IMR-90 (cell line): ENCODE results near the gene HNRNPM. TPM values are rescaled to one million over a fixed set of nuclear protein-coding genes. Genes with fewer than 3 reads are reported as not detected.
A peak's percentile ranks its signal among the peaks of the same experiment; 100 is the strongest.

Experiments
- ATAC-seq: fragments of 200-7000 bp; cut with Tn5 transposase; 2 replicates; pipeline ENCODE4 v1.9.1; 2020; ENCODE audit warnings: low read depth, mild to moderate bottlenecking, moderate library complexity
- BruUV-seq: library from RNA; stranded (reverse); fragments of 400-500 nt; replicated peaks from 2 replicates; lab custom pipeline; 2021; lab: Mats Ljungman, UMichigan
- CTCF ChIA-PET: fragments of 300-600 bp; formaldehyde crosslinking; extraction: SDS; loops from one replicate; lab custom pipeline; 2021; ENCODE audit warnings: antibody characterized with exemption; lab: Yijun Ruan, JAX
- POLR2A ChIA-PET: fragments of 300-600 bp; sonication (Branson Sonifier 250); formaldehyde crosslinking; loops from one replicate; lab custom pipeline; 2022; ENCODE audit warnings: antibody characterized with exemption; ENCODE audit not compliant: unreplicated experiment; lab: Charles Lee
- DNase-seq: peaks from one replicate; pipeline ENCODE4 v3.0.0; 2013
- H2AFZ ChIP-seq: replicated peaks from 2 replicates; pipeline ENCODE3; 2013; ENCODE audit warnings: low read length, mild to moderate bottlenecking; ENCODE audit not compliant: poor library complexity
- H2AK5ac ChIP-seq: 2 replicates; pipeline ENCODE4 v1.6.1; 2013; ENCODE audit warnings: low read depth, low read length, inconsistent platforms
- H2AK9ac ChIP-seq: replicated peaks from 2 replicates; pipeline ENCODE3; 2013; ENCODE audit warnings: mild to moderate bottlenecking, low read depth, low read length, moderate library complexity; ENCODE audit not compliant: poor library complexity
- H2BK120ac ChIP-seq: 2 replicates; pipeline ENCODE4 v1.6.1; 2013; ENCODE audit warnings: low read depth, low read length, inconsistent platforms
- H2BK15ac ChIP-seq: 3 replicates; pipeline ENCODE4 v1.6.1; 2013; ENCODE audit warnings: low read depth, low read length, inconsistent platforms
- H2BK20ac ChIP-seq: 2 replicates; pipeline ENCODE4 v1.6.1; 2013; ENCODE audit warnings: low read depth, mild to moderate bottlenecking, inconsistent platforms, low read length, moderate library complexity
- H2BK5ac ChIP-seq: 2 replicates; pipeline ENCODE4 v1.6.1; 2013; ENCODE audit warnings: mild to moderate bottlenecking, low read depth, low read length, inconsistent platforms; ENCODE audit not compliant: poor library complexity, severe bottlenecking
- H3K14ac ChIP-seq: replicated peaks from 2 replicates; pipeline ENCODE4 v1.6.1; 2013; ENCODE audit warnings: low read depth, low read length, inconsistent platforms
- H3K18ac ChIP-seq: 2 replicates; pipeline ENCODE4 v1.6.1; 2013; ENCODE audit warnings: low read depth, low read length, control low read depth
- H3K23ac ChIP-seq: 2 replicates; pipeline ENCODE4 v1.6.1; 2013; ENCODE audit warnings: low read depth, low read length, inconsistent platforms
- H3K27ac ChIP-seq: 2 replicates; pipeline ENCODE4 v1.5.1; 2013; ENCODE audit warnings: mild to moderate bottlenecking, control low read depth, low read length; ENCODE audit not compliant: insufficient read depth
- H3K27me3 ChIP-seq: 2 replicates; pipeline ENCODE4 v1.6.1; 2013; ENCODE audit warnings: low read length; ENCODE audit not compliant: control insufficient read depth, insufficient read depth
- H3K36me3 ChIP-seq: 2 replicates; pipeline ENCODE4 v1.6.1; 2013; ENCODE audit warnings: low read length, mixed read lengths; ENCODE audit not compliant: control insufficient read depth, insufficient read depth
- H3K4ac ChIP-seq: 2 replicates; pipeline ENCODE4 v1.6.1; 2013; ENCODE audit warnings: low read depth, low read length, inconsistent platforms
- H3K4me1 ChIP-seq: 2 replicates; pipeline ENCODE4 v1.6.1; 2013; ENCODE audit warnings: low read length, mixed read lengths; ENCODE audit not compliant: control insufficient read depth, insufficient read depth
- H3K4me2 ChIP-seq: 2 replicates; pipeline ENCODE4 v1.6.1; 2013; ENCODE audit warnings: low read depth, mild to moderate bottlenecking, control low read depth, low read length, moderate library complexity
- H3K4me3 ChIP-seq: 2 replicates; pipeline ENCODE4 v1.5.1; 2013; ENCODE audit warnings: low read depth, mild to moderate bottlenecking, control low read depth, low read length, moderate library complexity; ENCODE audit not compliant: insufficient read depth
- H3K56ac ChIP-seq: 2 replicates; pipeline ENCODE4 v1.6.1; 2013; ENCODE audit warnings: low read length, inconsistent platforms; ENCODE audit not compliant: insufficient read depth; ENCODE audit errors: extremely low read depth
- H3K79me1 ChIP-seq, 2 experiments: 2 replicates each; pipeline ENCODE4 v1.6.1; 2013; ENCODE audit warnings: low read length in 2 of 2, inconsistent platforms in 1 of 2, low read depth in 1 of 2
- H3K9ac ChIP-seq: 2 replicates; pipeline ENCODE4 v1.6.1; 2013; ENCODE audit warnings: low read depth, low read length, control low read depth
- H3K9me1 ChIP-seq: 2 replicates; pipeline ENCODE4 v1.6.1; 2013; ENCODE audit warnings: low read length, inconsistent platforms; ENCODE audit not compliant: insufficient read depth
- H3K9me3 ChIP-seq: 2 replicates; pipeline ENCODE4 v1.6.1; 2013; ENCODE audit warnings: low read length; ENCODE audit not compliant: control insufficient read depth, insufficient read depth
- H4K20me1 ChIP-seq: 2 replicates; pipeline ENCODE4 v1.6.1; 2013; ENCODE audit warnings: low read length, inconsistent platforms; ENCODE audit not compliant: insufficient read depth
- H4K5ac ChIP-seq: 2 replicates; pipeline ENCODE4 v1.6.1; 2013; ENCODE audit warnings: mild to moderate bottlenecking, low read depth, low read length, control low read depth
- H4K8ac ChIP-seq, 2 experiments: 2 replicates each; pipeline ENCODE4 v1.6.1; 2013; ENCODE audit warnings: low read depth in 2 of 2, low read length in 2 of 2, control low read depth in 1 of 2, inconsistent platforms in 1 of 2
- H4K91ac ChIP-seq: 2 replicates; pipeline ENCODE4 v1.6.1; 2013; ENCODE audit warnings: low read depth, low read length, inconsistent platforms; ENCODE audit not compliant: insufficient read depth
- BHLHE40 ChIP-seq: fragments of 150-350 bp; IDR thresholded peaks from 2 replicates; pipeline ENCODE4 v1.6.1; 2016; ENCODE audit warnings: mild to moderate bottlenecking, low read depth, low read length
- CHD1 ChIP-seq: IDR thresholded peaks from 2 replicates; pipeline ENCODE4 v1.6.1; 2012; ENCODE audit warnings: low read depth, low read length, improper control_type of control experiment
- MAFK ChIP-seq: IDR thresholded peaks from 2 replicates; pipeline ENCODE4 v1.6.1; 2012; ENCODE audit warnings: low read depth, low read length, improper control_type of control experiment
- MXI1 ChIP-seq: IDR thresholded peaks from 2 replicates; pipeline ENCODE4 v1.6.1; 2012; ENCODE audit warnings: low read depth, mild to moderate bottlenecking, low read length, moderate library complexity, borderline replicate concordance
- NFE2L2 ChIP-seq: fragments of 150-350 bp; IDR thresholded peaks from 2 replicates; pipeline ENCODE4 v1.6.1; 2016; ENCODE audit warnings: low read depth, mild to moderate bottlenecking, low read length
- RAD21 ChIP-seq: IDR thresholded peaks from 2 replicates; pipeline ENCODE4 v1.6.1; 2012; ENCODE audit warnings: low read length, improper control_type of control experiment
- RCOR1 ChIP-seq: IDR thresholded peaks from 2 replicates; pipeline ENCODE4 v1.6.1; 2012; ENCODE audit warnings: mild to moderate bottlenecking, low read length, improper control_type of control experiment; ENCODE audit not compliant: insufficient replicate concordance
- RFX5 ChIP-seq: IDR thresholded peaks from 2 replicates; pipeline ENCODE4 v1.8.0; 2012; ENCODE audit warnings: low read depth, mild to moderate bottlenecking, low read length, moderate library complexity
- WGBS, 2 experiments: methylation state at CpG; one replicate each; pipeline versions ENCODE4 v1.1.5 to v1.1.7; 2013; ENCODE audit warnings: missing lambda C conversion rate in 2 of 2; ENCODE audit not compliant: insufficient read length in 1 of 2; ENCODE audit errors: extremely low coverage in 2 of 2; 5-methylcytosine and 5-hydroxymethylcytosine counted together
- dilution Hi-C: fragments of 300-500 bp; cut with HindIII; formaldehyde crosslinking; loops from one replicate; pipeline ENCODE4 v1.14.3; 2018; ENCODE audit warnings: low sequenced_read_pairs; ENCODE audit not compliant: unreplicated experiment
- in situ Hi-C: fragments of 300-500 bp; cut with MboI; formaldehyde crosslinking; loops from 3 replicates; pipeline ENCODE4 v1.14.3; 2019; ENCODE audit warnings: low sequenced_read_pairs, inconsistent platforms, mixed read lengths
- intact Hi-C: fragments of 100-400 bp; cut with micrococcal nuclease; formaldehyde crosslinking; loops from 2 replicates; pipeline ENCODE4 v1.10.0; 2022
- polyA plus RNA-seq, 3 experiments: library from polyadenylated mRNA; depleted of rRNA; stranded (reverse); fragments of >200 nt; gene quantifications; 2 replicates each; pipeline ENCODE4 v1.2.3, GENCODE V29; 2012; ENCODE audit warnings: low replicate concordance in 1 of 3
- total RNA-seq: library from RNA; depleted of rRNA; stranded (reverse); fragments of >200 nt; gene quantifications from 2 replicates; pipeline ENCODE4 v1.2.3, GENCODE V29; 2012
- TF ChIP-seq, protein P1 (sequence below): fragments of 150-350 bp; IDR thresholded peaks from 2 replicates; pipeline ENCODE4 v1.6.1; 2016; ENCODE audit warnings: low read depth, mild to moderate bottlenecking, low read length, moderate library complexity, borderline replicate concordance

HNRNPM gene
- total and polyA plus RNA-seq, 2 of the 4 experiments (the other 2 are of a cell fraction): 75.6 to 197 TPM

DNA sequence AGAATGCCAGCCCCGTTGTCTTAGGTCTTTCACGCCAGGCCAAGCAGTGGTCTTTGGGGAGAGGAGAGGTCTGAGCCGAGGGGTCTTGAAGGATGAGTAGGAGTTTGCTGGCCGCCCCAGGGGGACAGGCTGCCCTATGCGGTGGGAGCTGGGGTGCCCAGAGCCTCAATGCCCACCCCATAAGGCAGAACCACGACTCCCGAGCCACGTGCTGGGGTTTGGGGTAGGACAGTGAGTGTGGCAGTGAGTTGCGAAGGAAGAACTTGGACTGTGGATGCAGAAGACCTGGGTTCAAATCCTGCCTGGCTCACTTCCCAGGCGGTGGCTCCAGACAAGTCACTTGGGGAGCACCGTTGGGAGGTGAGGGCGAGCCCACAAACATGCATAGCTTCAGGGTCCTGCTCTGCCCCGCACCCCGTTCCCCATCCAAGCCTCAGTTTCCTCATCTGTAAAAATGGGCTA, 49.1 kb upstream of the HNRNPM start:
- Histone ChIP-seq H3K9ac (no peak overlapping the region), H3K56ac (no peak overlapping the region), H3K79me1 (peaks cover 49 to 88% of the 10 kb centered on the region in 2 experiments), H4K5ac (no peak overlapping the region), H2AK5ac (peak overlapping the region; percentile 70; the same call in 1 of the 2 replicates), H4K8ac (no peak overlapping the region), H3K27ac (no peak overlapping the region), H2BK15ac (no peak overlapping the region), H2BK5ac (no peak overlapping the region), H4K91ac (peak overlapping the region; percentile 22; the same call in 1 of the 2 replicates), H4K20me1 (peaks cover 89% of the 10 kb centered on the region), H3K4me3 (no peak overlapping the region), H3K23ac (no peak overlapping the region), H2AK9ac (no peak overlapping the region), H3K4me1 (peaks cover 18% of the 10 kb centered on the region), H3K27me3 (no peaks in the 10 kb centered on the region), H3K4me2 (no peak overlapping the region), H2AFZ (peak overlapping the region; percentile 58), H3K9me3 (no peaks in the 10 kb centered on the region), H3K4ac (no peak overlapping the region), H2BK20ac (no peak overlapping the region), H3K9me1 (peaks cover 33% of the 10 kb centered on the region), H3K36me3 (peaks cover 10% of the 10 kb centered on the region; the same call in 1 of the 2 replicates), H3K14ac (no peak overlapping the region), H2BK120ac (no peak overlapping the region), H3K18ac (no peak overlapping the region)
- ChIA-PET POLR2A (no interaction called here), CTCF (interaction anchor here (0.6 kb wide), 1 partner anchor 275 kb away, joined by 4 read pairs; no protein-coding TSS in a partner anchor)
- no TSS peak for BruUV-seq
- dilution Hi-C loops (no loop called here), in situ Hi-C loops (loop anchor here (5.0 kb wide), 1 partner anchor 38 kb away; no protein-coding TSS in a partner anchor), intact Hi-C loops (loop anchor here (1.0 kb wide), 1 partner anchor 41 kb away; no protein-coding TSS in a partner anchor)
- ATAC-seq (no peak), DNase-seq (no peak)
- 98% methylated on average over 6 of the region's 14 CpGs; no CpG with 5 or more reads in 1 of the 2 experiments for WGBS, 2 experiments
- TF ChIP-seq RFX5: no peak
- no peak for TF ChIP-seq MXI1
- no peak for TF ChIP-seq BHLHE40
- TF ChIP-seq, protein P1, sequence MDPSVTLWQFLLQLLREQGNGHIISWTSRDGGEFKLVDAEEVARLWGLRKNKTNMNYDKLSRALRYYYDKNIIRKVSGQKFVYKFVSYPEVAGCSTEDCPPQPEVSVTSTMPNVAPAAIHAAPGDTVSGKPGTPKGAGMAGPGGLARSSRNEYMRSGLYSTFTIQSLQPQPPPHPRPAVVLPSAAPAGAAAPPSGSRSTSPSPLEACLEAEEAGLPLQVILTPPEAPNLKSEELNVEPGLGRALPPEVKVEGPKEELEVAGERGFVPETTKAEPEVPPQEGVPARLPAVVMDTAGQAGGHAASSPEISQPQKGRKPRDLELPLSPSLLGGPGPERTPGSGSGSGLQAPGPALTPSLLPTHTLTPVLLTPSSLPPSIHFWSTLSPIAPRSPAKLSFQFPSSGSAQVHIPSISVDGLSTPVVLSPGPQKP: no peak
- no peak for TF ChIP-seq CHD1
- TF ChIP-seq NFE2L2: no peak
- TF ChIP-seq RCOR1: no peak
- TF ChIP-seq MAFK: no peak
- no peak for TF ChIP-seq RAD21
